GM19023 (cell line): ENCODE data around the gene NUBPL.
"Not testable (repeated sequence)": the region's sequence is repeated elsewhere in the genome, so short reads cannot be mapped to it uniquely, and the experiment has no call there.

Experiments
- ATAC-seq: cut with Tn5 transposase; IDR thresholded peaks from one replicate; pipeline ENCODE4 v1.9.1; 2021; ENCODE audit warnings: mild to moderate bottlenecking, moderate library complexity; ENCODE audit not compliant: unreplicated experiment

NUBPL gene

GRCh38 chr14:31864937-31865855, 304.0 kb downstream of the NUBPL start:
- no peak for ATAC-seq

- no peak for ATAC-seq
Measured at GRCh38 chr14:31867570-31867969, 306.4 kb downstream of the NUBPL start.

GRCh38 chr14:31868096-31868495, 306.9 kb downstream of the NUBPL start:
- ATAC-seq: not testable (repeated sequence)

GRCh38 chr14:31876741-31877140, 315.5 kb downstream of the NUBPL start:
- ATAC-seq: no peak

GRCh38 chr14:31877255-31877798, 316.1 kb downstream of the NUBPL start:
- ATAC-seq: no peak

GRCh38 chr14:31879661-31880348, 318.6 kb downstream of the NUBPL start:
- no peak for ATAC-seq

- no peak for ATAC-seq
Measured at GRCh38 chr14:31880935-31881334, 319.7 kb downstream of the NUBPL start.

- no peak for ATAC-seq
Measured at GRCh38 chr14:31881531-31882310, 320.5 kb downstream of the NUBPL start.

- ATAC-seq: no peak
Measured at GRCh38 chr14:31884238-31884637, 323.0 kb downstream of the NUBPL start.

GRCh38 chr14:31884776-31885379, 323.7 kb downstream of the NUBPL start:
- no peak for ATAC-seq

- no peak for ATAC-seq
Measured at GRCh38 chr14:31886156-31886835, 325.1 kb downstream of the NUBPL start.

- ATAC-seq: no peak
Measured at GRCh38 chr14:31887929-31888580, 326.9 kb downstream of the NUBPL start.

GRCh38 chr14:31889297-31889696, 328.1 kb downstream of the NUBPL start:
- ATAC-seq: no peak

- not testable (repeated sequence) for ATAC-seq
Measured at GRCh38 chr14:31890202-31890601, 329.0 kb downstream of the NUBPL start.

- ATAC-seq: no peak
Measured at GRCh38 chr14:31893221-31893757, 332.1 kb downstream of the NUBPL start.

GRCh38 chr14:31894351-31894750, 333.1 kb downstream of the NUBPL start:
- no peak for ATAC-seq

- no peak for ATAC-seq
Measured at GRCh38 chr14:31895206-31895605, 334.0 kb downstream of the NUBPL start.

GRCh38 chr14:31895646-31896045, 334.4 kb downstream of the NUBPL start:
- ATAC-seq: no peak

- ATAC-seq: no peak
Measured at GRCh38 chr14:31897581-31898186, 336.5 kb downstream of the NUBPL start.
